OCI-LY7 (cell line): ENCODE data around the gene SEC11C. TPM values are rescaled to one million over a fixed set of nuclear protein-coding genes. Genes with fewer than 3 reads are reported as not detected.

Experiments
- BruUV-seq: library from RNA; stranded (reverse); fragments of 400-500 nt; replicated peaks from 2 replicates; lab custom pipeline; 2021; lab: Mats Ljungman, UMichigan
- CTCF ChIA-PET: fragments of 300-600 bp; sonication (Branson Sonifier 250); formaldehyde crosslinking; loops from one replicate; lab custom pipeline; 2022; ENCODE audit warnings: antibody characterized with exemption; ENCODE audit not compliant: unreplicated experiment; lab: Charles Lee
- POLR2A ChIA-PET: fragments of 300-600 bp; sonication (Branson Sonifier 250); formaldehyde crosslinking; loops from one replicate; lab custom pipeline; 2022; ENCODE audit warnings: antibody characterized with exemption; lab: Charles Lee
- DNase-seq: peaks from one replicate; pipeline ENCODE4 v3.0.0-alpha.2; 2015; ENCODE audit warnings: low spot score
- H2AFZ ChIP-seq: fragments of 200-600 bp; sonication (generic), shearing (Covaris generic); 2 replicates; pipeline ENCODE4 v1.6.1; 2014; ENCODE audit warnings: mild to moderate bottlenecking, antibody characterized with exemption, low read length, moderate library complexity
- H3K27ac ChIP-seq: fragments of 200-600 bp; sonication (generic); 2 replicates; pipeline ENCODE4 v1.5.1; 2014; ENCODE audit warnings: mixed run types, low read depth, mild to moderate bottlenecking, moderate library complexity, low read length, inconsistent platforms; ENCODE audit not compliant: poor library complexity, severe bottlenecking
- H3K36me3 ChIP-seq: fragments of 200-600 bp; sonication (generic); 2 replicates; pipeline ENCODE4 v1.6.1; 2014; ENCODE audit warnings: mild to moderate bottlenecking, antibody characterized with exemption, low read length, moderate library complexity, mixed read lengths; ENCODE audit not compliant: insufficient read depth
- H3K4me1 ChIP-seq: fragments of 200-600 bp; sonication (generic); 2 replicates; pipeline ENCODE4 v1.5.1; 2014; ENCODE audit warnings: mild to moderate bottlenecking, low read length; ENCODE audit not compliant: insufficient read depth, poor library complexity, severe bottlenecking
- H3K4me2 ChIP-seq: fragments of 200-600 bp; sonication (generic); 2 replicates; pipeline ENCODE4 v1.6.1; 2014; ENCODE audit warnings: mild to moderate bottlenecking, low read length
- H3K4me3 ChIP-seq: fragments of 200-600 bp; sonication (generic); 2 replicates; pipeline ENCODE4 v1.5.1; 2014; ENCODE audit warnings: mild to moderate bottlenecking, low read depth, low read length; ENCODE audit not compliant: poor library complexity, severe bottlenecking
- H3K79me2 ChIP-seq: fragments of 200-600 bp; sonication (generic); 2 replicates; pipeline ENCODE4 v1.6.1; 2016; ENCODE audit warnings: low read depth, mild to moderate bottlenecking, low read length, moderate library complexity, mixed read lengths; ENCODE audit not compliant: insufficient read depth
- H3K9me2 ChIP-seq: fragments of 200-600 bp; sonication (generic); 2 replicates; pipeline ENCODE4 v1.6.1; 2016; ENCODE audit warnings: mild to moderate bottlenecking, low read length, mixed read lengths; ENCODE audit not compliant: insufficient read depth
- H3K9me3 ChIP-seq: fragments of 200-600 bp; sonication (generic); 2 replicates; pipeline ENCODE4 v1.6.1; 2014; ENCODE audit warnings: mild to moderate bottlenecking, mixed run types, low read length, mixed read lengths
- H4K20me1 ChIP-seq: fragments of 200-600 bp; sonication (generic); 2 replicates; pipeline ENCODE4 v1.6.1; 2014; ENCODE audit warnings: mild to moderate bottlenecking, antibody characterized with exemption, low read length, moderate library complexity, mixed read lengths; ENCODE audit not compliant: insufficient read depth
- EZH2phosphoT487 ChIP-seq: fragments of 200-600 bp; sonication (generic); IDR thresholded peaks from 2 replicates; pipeline ENCODE4 v1.6.1; 2018; ENCODE audit warnings: low read depth, borderline replicate concordance, mild to moderate bottlenecking, mixed run types, antibody characterized with exemption, low read length, moderate library complexity, mixed read lengths
- intact Hi-C: fragments of 100-400 bp; cut with micrococcal nuclease; formaldehyde crosslinking; loops from one replicate; pipeline ENCODE4 v1.10.0; 2022; ENCODE audit not compliant: unreplicated experiment
- total RNA-seq, 2 experiments: library from RNA; depleted of rRNA in 1 of 2; stranded (reverse); fragments of >200 nt in 1 of 2; shearing (Covaris generic) in 1 of 2; gene quantifications; 2 replicates each; pipeline ENCODE4 v1.2.3, GENCODE V29; 2014 to 2022
- TF ChIP-seq, protein P1 (sequence below): fragments of 200-600 bp; sonication (generic); conservative IDR thresholded peaks from 2 replicates; pipeline ENCODE4 v1.5.1; 2014; ENCODE audit warnings: mild to moderate bottlenecking, antibody characterized with exemption, low read length, moderate library complexity, mixed read lengths

The SEC11C gene
- total RNA-seq, 2 experiments from 2014 or later = 37.4 to 77.7 TPM

DNA sequence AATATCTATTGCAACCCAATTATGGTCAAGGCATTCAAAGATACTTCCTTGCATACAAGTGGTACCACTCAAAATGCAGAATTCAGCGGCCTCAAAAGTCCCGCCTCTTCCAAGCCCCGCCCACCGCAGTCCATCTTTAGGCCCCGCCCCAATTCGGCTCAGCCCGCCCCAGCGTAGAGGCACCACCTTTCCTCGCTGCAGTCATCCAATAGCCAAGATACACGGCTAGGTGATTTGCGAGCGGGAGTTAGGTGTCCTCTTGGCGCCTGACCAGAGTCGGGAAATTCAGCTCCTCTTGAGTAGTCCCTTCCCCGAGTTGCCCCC lies 431 bp upstream of the SEC11C start:
- CTCF ChIA-PET = no interaction called here
- POLR2A ChIA-PET = interaction anchor here (1.7 kb wide), 1 partner anchor 54 kb away, joined by 5 read pairs; no protein-coding TSS in a partner anchor
- H3K9me2 ChIP-seq = no peaks in the 10 kb centered on the region
- H3K9me3 ChIP-seq = no peaks in the 10 kb centered on the region
- H4K20me1 ChIP-seq = peaks cover 4% of the 10 kb centered on the region; the same call in 1 of the 2 replicates
- H3K4me2 ChIP-seq = peak overlapping the region; percentile 61
- H3K79me2 ChIP-seq = peaks cover 42% of the 10 kb centered on the region
- H3K4me3 ChIP-seq = peak overlapping the region; percentile 92
- H2AFZ ChIP-seq = peak overlapping the region; percentile 83; the same call in 1 of the 2 replicates
- no peaks in the 10 kb centered on the region for H3K36me3 ChIP-seq
- H3K27ac ChIP-seq = peak overlapping the region; percentile 59
- intact Hi-C loops = loop anchor here (1.0 kb wide), 1 partner anchor 54 kb away; no protein-coding TSS in a partner anchor
- H3K4me1 ChIP-seq = peaks cover 28% of the 10 kb centered on the region
- peak; percentile 89 for DNase-seq
- TF ChIP-seq, protein P1, sequence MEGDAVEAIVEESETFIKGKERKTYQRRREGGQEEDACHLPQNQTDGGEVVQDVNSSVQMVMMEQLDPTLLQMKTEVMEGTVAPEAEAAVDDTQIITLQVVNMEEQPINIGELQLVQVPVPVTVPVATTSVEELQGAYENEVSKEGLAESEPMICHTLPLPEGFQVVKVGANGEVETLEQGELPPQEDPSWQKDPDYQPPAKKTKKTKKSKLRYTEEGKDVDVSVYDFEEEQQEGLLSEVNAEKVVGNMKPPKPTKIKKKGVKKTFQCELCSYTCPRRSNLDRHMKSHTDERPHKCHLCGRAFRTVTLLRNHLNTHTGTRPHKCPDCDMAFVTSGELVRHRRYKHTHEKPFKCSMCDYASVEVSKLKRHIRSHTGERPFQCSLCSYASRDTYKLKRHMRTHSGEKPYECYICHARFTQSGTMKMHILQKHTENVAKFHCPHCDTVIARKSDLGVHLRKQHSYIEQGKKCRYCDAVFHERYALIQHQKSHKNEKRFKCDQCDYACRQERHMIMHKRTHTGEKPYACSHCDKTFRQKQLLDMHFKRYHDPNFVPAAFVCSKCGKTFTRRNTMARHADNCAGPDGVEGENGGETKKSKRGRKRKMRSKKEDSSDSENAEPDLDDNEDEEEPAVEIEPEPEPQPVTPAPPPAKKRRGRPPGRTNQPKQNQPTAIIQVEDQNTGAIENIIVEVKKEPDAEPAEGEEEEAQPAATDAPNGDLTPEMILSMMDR = no peak
- TF ChIP-seq EZH2phosphoT487 = no peak
- BruUV-seq = no TSS peak

DNA sequence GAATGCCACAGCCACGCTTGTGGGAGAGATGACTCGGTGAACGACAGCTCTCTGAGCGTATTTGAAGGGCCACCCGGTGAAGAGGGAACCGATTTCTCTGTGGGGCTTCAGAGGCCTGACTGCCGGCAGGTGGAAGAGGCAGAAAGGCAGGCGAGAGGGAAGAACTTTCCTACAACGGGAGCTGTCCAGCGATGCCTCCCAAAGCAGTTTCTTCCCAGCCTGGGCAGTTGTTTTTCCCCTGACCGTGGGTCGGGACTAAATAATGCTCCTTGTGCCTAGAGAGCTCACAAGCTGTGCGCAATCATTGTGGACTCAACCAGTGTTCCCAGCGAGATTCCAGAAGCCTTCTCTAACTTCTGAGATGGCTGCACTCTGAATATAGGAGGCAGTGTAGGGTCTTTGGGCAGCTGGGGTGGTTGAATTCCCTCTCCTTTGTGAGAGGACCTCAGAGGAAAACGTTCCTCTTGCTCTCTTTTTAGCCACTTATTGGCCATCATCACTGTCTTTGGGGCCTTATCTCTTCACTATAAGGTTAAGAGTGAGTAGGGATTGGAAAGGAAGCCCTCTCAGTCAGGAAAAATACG lies 710 bp downstream of the SEC11C start:
- no TSS peak for BruUV-seq
- Histone ChIP-seq H3K79me2 (peaks cover 53% of the 10 kb centered on the region), H3K4me1 (peaks cover 28% of the 10 kb centered on the region), H3K9me3 (no peaks in the 10 kb centered on the region), H3K36me3 (no peaks in the 10 kb centered on the region), H3K4me2 (peak overlapping the region; percentile 95), H3K4me3 (peak overlapping the region; percentile 92), H2AFZ (no peak overlapping the region), H4K20me1 (peaks cover 4% of the 10 kb centered on the region; the same call in 1 of the 2 replicates), H3K9me2 (no peaks in the 10 kb centered on the region), H3K27ac (peak overlapping the region; percentile 59)
- ChIA-PET POLR2A (interaction anchor here (0.9 to 1.9 kb wide), 3 partner anchors 16 to 55 kb away, joined by 3 to 10 read pairs (median 3); no protein-coding TSS in a partner anchor), CTCF (no interaction called here)
- intact Hi-C loops = loop anchor here (10.0 kb wide), 1 partner anchor 214 kb away; the partner anchor contains the start of gene LMAN1
- no peak for DNase-seq
- TF ChIP-seq, protein P1 = no peak
- no peak for TF ChIP-seq EZH2phosphoT487
